H1 (cell line): ENCODE data around the gene ELF4. TPM values are rescaled to one million over a fixed set of nuclear protein-coding genes. Genes with fewer than 3 reads are reported as not detected.

Experiments
- CHD1 ChIP-seq: IDR thresholded peaks from 2 replicates; pipeline ENCODE4 v1.6.1; 2012; ENCODE audit warnings: low read depth, low read length, improper control_type of control experiment
- CHD2 ChIP-seq: IDR thresholded peaks from 2 replicates; pipeline ENCODE4 v1.6.1; 2012; ENCODE audit warnings: low read length, improper control_type of control experiment
- CHD7 ChIP-seq: fragments of 300-600 bp; sonication (generic); IDR thresholded peaks from 2 replicates; pipeline ENCODE4 v1.7.1; 2012; ENCODE audit warnings: low read length, moderate library complexity, mild to moderate bottlenecking, inconsistent platforms; ENCODE audit not compliant: insufficient replicate concordance
- EGR1 ChIP-seq: IDR thresholded peaks from 2 replicates; pipeline ENCODE4 v1.6.1; 2011; ENCODE audit warnings: low read depth, low read length, borderline replicate concordance
- GTF2F1 ChIP-seq: IDR thresholded peaks from 2 replicates; pipeline ENCODE4 v1.6.1; 2012; ENCODE audit warnings: low read depth, low read length, improper control_type of control experiment, borderline replicate concordance
- KDM1A ChIP-seq: fragments of 200-600, 300-600 bp; sonication (generic); IDR thresholded peaks from 2 replicates; pipeline ENCODE4 v1.7.1; 2016; ENCODE audit warnings: mild to moderate bottlenecking, low read length, borderline replicate concordance
- KDM4A ChIP-seq: IDR thresholded peaks from one replicate; pipeline ENCODE4 v1.7.1; 2012; ENCODE audit warnings: low read depth, mild to moderate bottlenecking, moderate library complexity, low read length, inconsistent platforms; ENCODE audit not compliant: severe bottlenecking
- RFX5 ChIP-seq: IDR thresholded peaks from 2 replicates; pipeline ENCODE4 v1.6.1; 2011; ENCODE audit warnings: low read depth, low read length, improper control_type of control experiment, borderline replicate concordance
- RNF2 ChIP-seq: fragments of 200-900, 300-1000 bp; sonication (generic); IDR thresholded peaks from 2 replicates; pipeline ENCODE4 v1.7.1; 2016; ENCODE audit warnings: borderline replicate concordance, low read depth, mild to moderate bottlenecking, antibody characterized with exemption, low read length; ENCODE audit not compliant: poor library complexity, severe bottlenecking; ENCODE audit errors: missing control alignments
- polyA plus RNA-seq, 7 experiments: library from polyadenylated mRNA; depleted of rRNA in 3 of 7; stranded (reverse) in 5 of 7; unstranded in 2 of 7; fragments of >200 nt in 5 of 7; fragments of 200-250 nt in 2 of 7; gene quantifications; 1 replicate in 5 of 7; 2 replicates in 1 of 7; 4 replicates in 1 of 7; pipeline versions ENCODE4 v1.2.1 to v1.2.3, GENCODE V29; 2011 to 2013; ENCODE audit warnings: missing spikeins in 2 of 7, mixed read lengths in 2 of 7
- total RNA-seq: library from RNA; stranded (reverse); fragmentation: NEBNext Ultra II Directional; extraction: Animal tissue kit (Norgen Biotek cat#: 25700); gene quantifications from 2 replicates; pipeline ENCODE4 v1.2.1, GENCODE V29; 2021

The ELF4 gene
- total and polyA plus RNA-seq, 2 of the 8 experiments (the other 6 are each of a cell fraction or from before 2014, with no cell fraction given): 1.8 to 2.0 TPM

- TF ChIP-seq CHD7: no peak
- TF ChIP-seq RNF2: no peak
- TF ChIP-seq EGR1: no peak
- TF ChIP-seq RFX5: no peak
- no peak for TF ChIP-seq KDM4A
- no peak for TF ChIP-seq KDM1A
- no peak for TF ChIP-seq CHD2
- no peak for TF ChIP-seq GTF2F1
- no peak for TF ChIP-seq CHD1
- TF ChIP-seq, all 59 proteins: peak for 0
These were observed 57.1 kb downstream of the ELF4 start (continued) for GRCh38 chrX:130053236-130053635.
